CD4-positive, alpha-beta T cell treated with Interferon alpha-2 for 1 hour (primary cell): ENCODE results near the gene PPP2R5C.

Experiments
- DNase-seq, 2 donors: peaks; one replicate each; pipeline ENCODE4 v3.0.0-alpha.2; 2020 to 2022

Gene PPP2R5C

DNA sequence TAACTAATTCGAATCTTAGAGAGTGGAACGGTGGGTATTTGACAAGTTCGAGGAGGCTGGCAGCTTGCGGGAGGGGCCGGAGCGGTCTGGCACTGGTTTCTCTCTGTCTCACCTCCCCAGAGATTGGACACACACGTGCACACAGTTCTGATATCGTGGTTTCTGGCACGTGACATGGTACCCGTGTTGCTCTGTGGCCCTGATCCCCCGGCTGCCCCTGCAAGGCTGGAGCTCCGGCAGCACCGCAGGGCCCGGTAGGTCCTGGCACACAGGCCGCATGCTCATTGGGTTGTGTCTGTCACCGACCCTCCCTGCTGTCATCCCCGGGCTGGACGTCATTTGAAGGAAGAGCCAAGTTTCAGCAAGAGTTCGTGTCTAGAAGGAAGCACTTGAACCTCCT lies 82.7 kb downstream of the PPP2R5C start:
- no peak for DNase-seq

DNA sequence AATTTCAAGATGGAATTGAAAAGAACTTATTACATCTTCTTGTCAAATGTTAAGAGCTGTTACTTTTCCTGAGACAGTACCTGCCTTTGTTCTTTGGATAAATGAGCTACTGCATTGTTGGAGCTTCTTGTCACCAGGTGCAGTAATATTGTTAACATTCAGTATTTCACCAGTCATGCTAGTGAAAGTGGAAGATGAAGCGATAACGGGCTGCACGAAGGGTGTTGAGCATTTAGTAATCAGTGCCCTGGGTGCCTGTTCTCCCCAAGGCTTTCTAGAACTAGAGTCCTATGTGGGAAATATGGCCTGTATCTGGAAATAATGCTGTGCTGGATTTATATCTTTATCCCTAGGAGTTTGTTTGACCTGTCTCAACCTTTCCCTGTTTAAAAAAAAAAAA lies 83.2 kb downstream of the PPP2R5C start:
- peak in 1 of 2 donors; percentile 14 for DNase-seq

DNA sequence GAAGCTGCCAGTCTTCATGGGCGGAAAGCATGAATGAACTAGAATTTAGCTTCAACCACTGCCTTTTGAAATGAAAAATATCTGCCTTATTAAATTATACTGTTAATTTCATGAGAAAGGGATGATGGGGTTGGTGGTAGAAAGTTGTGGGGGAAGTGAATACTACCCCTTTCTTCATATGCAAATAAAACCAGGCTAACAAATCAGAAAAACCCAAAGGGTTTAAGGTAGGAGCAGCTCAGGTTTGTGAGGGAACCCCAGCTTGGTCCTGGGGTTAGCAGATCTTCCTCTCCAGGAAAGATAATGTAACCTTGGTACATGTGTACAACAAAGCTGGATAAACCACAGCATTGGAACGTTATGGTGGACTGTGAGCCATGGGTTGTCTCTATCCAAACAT lies 84.0 kb downstream of the PPP2R5C start:
- no peak for DNase-seq

DNA sequence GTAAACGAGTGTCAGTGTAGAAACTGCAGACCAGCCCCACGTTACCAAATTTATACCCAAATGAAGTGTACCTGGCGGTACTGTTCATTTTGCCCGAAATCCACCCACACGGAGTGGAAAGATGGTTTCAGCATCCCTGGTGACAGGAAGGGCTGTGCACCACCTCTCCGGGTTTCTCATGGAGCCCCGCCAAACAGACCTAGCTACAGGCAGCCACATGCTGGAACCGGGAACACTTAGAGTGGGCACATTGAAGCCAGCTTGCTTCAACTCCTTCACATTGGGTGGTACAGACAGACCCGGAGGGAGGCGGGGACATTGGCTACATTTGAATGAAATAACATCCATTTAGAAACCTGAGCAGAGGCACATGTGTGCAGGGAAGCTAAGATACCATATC lies 84.4 kb downstream of the PPP2R5C start:
- no peak for DNase-seq

DNA sequence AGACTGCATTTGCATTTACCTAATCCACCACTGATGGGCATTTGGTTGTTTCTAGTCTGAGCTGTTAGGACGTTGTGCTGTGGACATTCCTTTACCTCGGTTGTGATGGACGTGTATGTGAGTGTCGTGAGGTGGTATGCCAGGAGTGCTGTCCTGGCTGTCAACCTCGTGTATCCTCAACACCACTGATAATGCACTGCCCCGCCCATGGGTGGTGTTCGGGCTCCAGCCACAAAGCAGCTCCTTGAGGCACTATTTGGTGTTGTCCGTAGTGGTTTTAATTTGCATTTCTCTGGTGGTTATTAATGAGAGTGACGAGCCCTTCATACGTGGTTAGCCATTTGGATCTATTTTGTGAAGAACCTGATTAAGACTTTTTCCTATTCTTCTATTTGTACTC lies 87.6 kb downstream of the PPP2R5C start:
- peak in 1 of 2 donors; percentile 7 for DNase-seq

DNA sequence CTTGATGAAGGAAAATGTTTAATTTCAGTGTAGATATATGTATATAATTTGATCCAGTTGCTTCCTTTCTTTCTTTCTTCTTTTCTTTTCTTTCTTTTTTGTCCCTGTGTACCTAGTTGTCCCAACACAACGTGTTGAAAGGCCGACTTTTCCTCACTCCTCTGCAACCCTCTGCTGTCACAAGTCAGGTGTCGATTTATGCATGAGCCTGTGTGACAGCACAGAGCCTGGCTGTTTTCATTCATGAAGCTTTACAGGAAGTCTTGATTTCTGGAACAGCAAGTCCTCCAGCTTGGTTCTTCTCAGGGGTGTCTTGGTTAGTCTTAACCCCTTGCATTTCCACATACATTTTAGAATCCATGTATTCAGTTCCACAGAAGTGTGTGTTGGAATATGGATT lies 88.1 kb downstream of the PPP2R5C start:
- DNase-seq, result peak in 1 of 2 donors; percentile 16

DNA sequence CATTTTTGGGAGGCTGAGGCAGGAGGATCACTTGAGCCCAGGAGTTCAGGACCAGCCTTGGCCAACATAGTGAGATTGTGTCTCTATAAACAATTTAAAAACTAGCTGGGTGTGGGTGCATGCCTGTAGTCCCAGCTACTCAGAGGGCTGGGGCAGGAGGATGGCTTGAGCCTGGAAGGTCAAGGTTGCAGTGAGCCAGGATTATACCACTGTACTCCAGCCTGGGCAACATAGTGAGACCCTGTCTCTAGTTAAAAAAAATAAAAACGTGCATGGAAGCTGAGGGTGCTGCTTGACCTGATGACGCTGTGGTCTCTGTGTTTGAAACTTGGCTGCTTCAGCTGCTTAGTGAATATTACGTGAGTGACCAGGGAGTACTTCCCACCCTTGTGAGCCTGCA lies 89.7 kb downstream of the PPP2R5C start:
- DNase-seq, result no peak

DNA sequence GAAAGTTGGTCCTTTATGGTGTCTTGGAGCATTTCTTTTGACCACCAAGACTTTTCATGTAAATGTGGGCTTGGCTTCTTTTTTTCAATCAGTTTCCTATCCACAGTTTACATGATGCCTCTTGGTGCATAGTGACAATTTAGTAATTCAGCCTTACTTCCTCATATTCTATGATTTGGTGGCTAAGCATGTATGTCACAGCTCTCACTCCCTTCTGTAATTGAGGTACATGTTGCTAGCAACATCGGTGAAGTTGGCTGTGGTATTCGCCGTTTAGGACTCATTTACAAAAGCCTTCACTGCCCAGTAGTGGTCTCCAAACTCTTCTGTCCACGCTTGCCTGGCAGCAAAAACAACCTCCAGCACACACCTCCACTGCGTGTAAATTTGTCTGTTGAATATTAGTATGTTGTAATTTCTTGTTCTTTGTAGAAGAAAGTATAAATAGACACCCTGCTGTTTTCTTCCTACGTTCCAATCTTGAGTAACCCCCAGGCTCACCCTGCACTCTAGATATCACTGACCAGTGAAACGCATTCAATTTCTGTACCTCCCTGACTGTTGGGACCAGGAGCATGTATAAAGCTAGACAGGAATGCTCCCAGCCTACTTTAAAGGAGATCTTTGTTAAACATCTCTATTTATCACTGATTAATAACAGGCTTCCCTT lies 90.4 kb downstream of the PPP2R5C start:
- DNase-seq, result peak in 1 of 2 donors; percentile 8

DNA sequence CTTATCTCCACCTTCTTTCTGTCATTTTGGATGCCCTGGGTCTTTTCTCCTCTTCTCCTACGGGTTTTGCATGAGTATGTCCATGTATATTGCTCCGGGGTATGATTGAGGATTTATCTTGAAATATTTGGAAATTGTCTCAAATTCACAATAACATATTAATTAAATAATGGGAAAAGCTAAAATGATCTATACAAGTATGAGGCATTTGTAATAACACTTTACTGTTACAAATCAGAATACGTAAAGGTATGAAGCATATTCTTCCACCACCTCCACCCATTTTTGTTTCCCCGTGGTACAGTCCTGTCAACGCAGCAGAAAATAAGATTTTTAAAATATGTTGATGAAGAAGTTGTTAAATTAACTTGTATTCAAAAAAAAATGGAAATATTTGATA lies 91.3 kb downstream of the PPP2R5C start:
- no peak for DNase-seq

DNA sequence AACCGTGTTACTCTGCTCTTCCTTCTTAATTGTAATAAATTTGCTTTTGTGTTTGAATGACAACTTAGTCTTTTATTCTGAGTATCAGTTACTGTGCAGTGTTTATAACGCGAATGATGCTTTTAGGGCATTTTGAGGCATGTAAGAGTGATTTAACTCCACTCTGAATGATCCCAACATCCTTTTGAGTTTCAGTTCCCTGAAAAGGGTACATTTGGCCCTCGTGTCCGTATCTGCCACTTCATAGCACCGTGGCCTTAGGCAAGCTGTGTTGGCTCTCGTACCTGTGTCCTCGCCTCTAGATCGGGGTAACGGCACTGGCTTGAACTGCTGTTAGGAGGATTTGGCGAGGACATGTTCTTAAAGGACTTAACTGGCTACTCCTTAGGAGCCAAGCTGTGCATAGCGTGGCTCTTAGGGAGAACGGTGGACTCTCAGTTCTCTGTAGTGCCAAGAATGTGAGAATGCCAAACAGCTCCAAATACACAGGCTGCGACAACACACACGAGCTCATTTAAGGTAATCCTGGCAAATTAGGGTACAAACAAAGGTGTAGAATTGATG lies 92.0 kb downstream of the PPP2R5C start:
- DNase-seq, result no peak

DNA sequence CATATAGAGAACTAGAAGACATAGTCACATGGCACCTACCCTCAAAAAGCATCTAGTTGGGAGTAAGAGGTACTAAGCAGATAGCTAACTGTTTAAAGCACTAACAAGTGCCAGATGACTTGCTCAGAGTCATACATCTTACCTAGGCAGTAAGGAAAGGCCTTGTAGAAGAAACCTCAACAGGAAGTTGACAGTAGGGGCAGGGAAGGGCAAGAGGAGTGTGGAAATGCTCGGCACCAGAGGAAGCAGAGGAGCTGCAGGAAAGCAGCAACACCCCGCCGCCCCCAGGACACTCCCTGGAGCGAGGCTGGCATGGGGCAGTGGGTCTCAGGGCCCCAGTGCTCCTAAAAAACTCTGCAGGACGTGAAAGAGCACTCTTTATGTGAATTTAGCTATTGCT lies 92.9 kb downstream of the PPP2R5C start:
- DNase-seq, result no peak

DNA sequence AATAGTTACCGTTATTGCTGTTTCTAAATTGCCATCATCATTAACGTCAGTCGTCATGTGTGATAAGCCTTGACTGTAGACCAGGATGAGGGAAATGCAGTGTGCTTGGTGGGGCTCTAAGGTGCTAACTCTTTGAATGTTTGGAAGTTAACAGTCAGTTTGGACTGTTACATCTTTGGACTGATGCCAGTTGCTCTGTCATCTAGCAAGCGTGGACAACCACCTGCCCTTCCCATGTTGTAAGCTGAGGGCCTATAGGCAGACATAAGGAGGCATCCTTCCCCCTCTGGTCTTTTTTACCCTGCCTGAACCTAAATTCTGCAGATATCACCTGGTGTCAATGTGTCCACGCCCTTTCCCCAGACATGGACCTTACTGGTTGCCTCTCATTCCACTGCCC lies 94.4 kb downstream of the PPP2R5C start:
- no peak for DNase-seq

DNA sequence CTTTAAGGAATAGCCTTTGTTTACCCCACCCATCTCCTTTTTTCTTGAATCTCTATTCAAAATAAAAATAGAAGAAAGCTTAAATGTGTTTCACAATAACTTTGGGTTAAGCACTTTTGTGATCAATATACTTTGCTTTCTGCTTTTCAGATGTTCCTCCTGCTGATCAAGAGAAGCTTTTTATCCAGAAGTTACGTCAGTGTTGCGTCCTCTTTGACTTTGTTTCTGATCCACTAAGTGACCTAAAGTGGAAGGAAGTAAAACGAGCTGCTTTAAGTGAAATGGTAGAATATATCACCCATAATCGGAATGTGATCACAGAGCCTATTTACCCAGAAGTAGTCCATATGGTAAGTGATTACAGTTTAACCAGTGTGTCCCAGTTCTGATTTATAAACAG lies 95.0 kb downstream of the PPP2R5C start:
- no peak for DNase-seq

DNA sequence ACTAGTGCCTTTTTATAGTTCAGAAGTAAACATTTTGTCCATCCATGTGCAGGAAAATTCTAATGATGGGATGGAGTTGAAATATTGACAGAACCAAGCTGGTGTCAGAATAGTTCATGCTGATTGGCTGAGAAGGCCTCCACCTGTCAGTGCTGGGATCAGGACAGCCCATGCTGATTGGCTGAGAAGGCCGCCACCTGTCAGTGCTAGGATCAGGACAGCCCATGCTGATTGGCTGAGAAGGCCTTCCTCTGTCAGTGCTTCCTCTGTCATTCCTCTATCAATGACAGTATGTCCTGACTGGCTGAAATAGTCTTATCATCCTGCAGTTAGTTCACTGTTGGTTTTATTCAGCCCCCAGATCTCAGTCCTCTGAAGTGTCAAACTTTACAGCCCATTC lies 95.7 kb downstream of the PPP2R5C start:
- DNase-seq, result no peak

DNA sequence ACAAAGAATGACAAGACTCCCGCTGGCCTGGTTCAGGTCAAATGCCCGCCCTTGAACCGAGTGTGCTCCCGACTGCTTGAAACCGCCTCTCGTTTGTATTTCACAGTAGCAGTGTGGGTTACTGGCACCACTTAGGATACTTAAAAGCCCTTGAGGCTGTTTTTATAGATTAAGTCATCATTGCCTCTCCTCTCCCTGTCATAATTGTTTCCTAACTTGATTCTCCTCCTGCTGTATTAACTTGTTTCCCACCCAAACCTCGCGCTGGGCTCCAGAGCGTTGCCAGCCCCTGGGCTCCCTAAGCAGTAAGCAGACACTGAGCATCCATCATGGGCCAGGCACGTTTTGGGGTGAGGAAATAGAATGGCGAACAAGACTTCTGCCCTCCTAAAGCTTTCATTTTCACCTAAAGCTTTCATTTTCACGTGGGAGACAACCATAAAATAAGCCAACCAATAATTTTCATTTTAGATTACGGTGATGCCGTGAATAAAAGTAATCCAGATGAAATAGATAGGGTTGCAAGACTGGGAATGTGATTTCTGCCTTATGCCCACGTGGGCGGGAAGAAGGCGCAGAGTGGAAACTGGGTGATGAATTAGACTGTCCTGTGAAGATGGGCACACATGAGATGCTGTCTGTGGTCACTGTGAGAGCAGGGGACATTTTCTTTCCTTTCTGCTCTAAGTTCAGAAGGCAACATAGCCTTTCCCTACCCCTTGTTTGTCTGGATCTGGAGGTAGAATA lies 97.5 kb downstream of the PPP2R5C start:
- DNase-seq, result no peak

DNA sequence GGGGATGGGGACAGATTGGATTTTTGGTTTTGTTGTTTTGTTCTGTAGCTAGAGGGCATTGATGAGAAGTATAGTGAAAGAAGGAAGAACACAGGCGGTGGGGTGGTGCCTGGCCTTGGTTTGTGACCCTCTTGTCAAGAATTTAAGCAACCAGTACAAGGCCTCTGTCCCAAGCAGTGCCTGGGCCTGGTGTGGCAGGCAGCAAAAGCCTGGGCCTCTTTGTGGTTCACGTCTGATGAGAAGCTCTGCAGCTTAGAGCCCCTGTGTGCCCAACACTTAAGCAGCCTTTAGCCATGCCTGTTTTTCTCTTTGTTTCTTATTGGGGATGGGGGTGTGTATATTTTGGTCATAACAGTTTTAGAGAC lies 98.0 kb downstream of the PPP2R5C start:
- DNase-seq, result no peak

DNA sequence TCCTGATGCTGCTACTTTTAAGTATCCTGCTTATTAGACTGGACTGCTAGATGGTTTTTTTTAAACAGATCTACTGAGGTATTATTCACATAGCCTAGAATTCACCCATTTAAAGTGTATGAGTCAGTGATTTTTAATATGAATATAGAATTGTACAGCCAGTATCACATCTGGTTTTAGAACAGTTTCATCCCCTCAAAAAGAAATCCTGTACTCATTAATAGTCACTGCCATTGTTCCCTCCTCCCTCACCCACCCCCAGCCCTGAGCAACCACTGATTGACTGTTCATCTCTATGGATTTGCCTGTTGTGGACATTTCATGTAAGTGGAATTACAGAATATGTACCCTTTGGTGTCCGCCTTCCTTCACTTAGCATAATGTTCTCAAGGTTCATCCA lies 98.4 kb downstream of the PPP2R5C start:
- DNase-seq, result no peak

DNA sequence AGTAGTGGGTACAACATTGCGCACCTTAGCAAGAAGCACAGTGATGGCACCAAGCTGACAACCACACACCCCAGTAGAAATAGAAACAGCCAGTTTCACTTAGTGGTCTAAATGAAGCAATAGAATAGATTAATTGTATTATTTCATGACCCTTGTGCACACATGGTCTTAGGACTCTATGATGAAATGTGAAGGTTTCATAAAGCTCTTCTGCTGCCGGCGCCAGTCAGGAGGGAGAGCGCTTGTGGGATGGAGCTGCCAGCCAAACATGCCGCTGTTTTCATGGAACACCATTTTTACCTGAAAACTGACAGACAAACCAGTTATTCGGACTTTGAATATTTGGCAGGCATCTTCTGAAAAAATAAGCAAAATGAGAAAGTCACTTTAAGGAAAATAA lies 100.0 kb downstream of the PPP2R5C start:
- DNase-seq, result no peak

DNA sequence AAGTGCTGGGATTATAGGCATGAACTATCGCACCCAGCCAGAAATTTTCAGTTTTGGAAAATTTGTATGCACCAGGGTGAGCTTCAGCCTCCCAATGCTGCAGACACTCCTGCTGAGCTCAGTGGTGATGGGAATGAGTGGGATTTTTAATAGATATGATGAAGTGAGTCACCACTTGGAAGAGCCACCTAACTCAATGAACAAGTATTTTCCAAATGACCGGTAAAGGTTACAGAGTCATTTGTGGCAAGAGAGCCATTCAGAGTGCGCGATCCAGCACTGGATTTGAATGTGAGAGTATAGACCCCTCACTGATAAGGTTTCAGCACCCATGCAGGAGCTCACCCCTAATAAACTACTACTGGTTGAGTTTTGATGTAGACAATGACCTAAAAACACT lies 100.7 kb downstream of the PPP2R5C start:
- no peak for DNase-seq

DNA sequence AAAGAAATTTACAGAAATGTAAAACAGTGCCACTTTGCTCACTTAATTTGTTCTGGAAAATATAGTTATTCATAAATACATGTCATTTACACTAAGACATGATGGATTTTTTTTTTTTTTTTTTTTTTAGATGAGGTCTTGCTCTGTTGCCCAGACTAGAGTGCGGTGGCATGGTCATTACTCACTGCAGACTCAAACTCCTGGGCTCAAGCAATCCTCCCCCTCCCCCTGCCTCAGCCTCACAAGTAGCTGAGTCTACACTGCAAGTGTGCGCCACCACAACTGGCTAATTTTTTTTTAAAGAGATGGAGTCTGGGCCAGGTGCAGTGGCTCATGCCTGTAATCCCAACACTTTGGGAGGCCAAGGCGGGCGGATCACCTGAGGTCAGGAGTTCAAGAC lies 101.2 kb downstream of the PPP2R5C start:
- no peak for DNase-seq

DNA sequence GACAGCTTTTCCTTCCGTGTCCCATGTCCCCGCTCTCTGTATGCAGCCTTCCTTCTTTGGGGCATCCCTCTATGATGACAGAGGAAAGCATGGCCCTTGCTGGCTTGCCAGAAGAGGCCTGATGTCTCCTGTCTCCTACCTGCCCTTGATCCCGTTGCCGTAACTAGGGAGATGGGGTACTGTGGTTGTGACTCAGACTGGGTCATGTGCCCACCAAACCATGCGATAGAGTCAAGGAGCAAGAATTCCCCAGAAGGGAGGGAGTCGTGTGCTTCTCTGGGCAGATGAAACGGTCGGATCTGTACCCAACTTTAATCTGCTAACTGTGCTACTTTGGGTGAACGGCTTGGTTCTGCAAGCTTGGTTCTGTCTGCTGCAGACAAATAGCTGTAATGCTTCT lies 103.8 kb downstream of the PPP2R5C start:
- DNase-seq, result no peak

DNA sequence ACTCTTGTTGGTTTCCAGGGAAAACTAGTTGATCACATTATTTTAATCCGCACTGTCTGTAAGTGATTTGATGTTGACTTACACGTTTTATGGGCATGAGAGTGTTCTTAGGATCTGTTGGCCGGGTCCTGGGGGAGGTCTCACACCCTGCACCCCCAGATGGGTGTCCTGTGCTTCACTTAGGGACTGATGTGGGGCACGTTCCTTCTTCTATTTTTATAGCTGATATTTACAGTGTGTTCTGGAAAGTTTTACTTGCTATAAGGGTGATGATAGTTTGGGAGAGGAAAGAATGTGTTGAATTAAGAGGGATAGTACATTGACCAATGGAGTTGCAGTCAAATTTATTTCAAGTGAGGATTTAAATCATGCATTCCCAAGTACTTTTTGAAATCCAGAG lies 106.3 kb downstream of the PPP2R5C start:
- DNase-seq, result no peak

DNA sequence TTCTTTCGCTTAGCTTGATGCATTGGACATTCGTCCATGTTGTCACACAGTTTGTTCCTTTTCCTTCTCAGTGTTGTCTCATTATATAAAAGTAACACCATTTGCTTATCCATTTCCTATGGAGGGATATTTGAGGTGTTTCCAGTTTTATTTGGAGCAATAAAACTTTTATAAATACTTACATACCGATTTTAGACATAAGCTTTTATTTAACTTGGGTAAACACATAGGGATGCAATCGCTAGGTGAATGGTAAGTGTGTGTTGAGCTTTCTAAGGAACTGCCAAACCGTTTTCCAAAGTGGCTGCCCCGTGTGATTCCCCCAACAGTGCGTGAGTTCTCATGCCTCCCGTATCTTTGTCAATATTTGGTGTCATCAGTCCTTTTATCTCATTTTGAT lies 107.7 kb downstream of the PPP2R5C start:
- no peak for DNase-seq

DNA sequence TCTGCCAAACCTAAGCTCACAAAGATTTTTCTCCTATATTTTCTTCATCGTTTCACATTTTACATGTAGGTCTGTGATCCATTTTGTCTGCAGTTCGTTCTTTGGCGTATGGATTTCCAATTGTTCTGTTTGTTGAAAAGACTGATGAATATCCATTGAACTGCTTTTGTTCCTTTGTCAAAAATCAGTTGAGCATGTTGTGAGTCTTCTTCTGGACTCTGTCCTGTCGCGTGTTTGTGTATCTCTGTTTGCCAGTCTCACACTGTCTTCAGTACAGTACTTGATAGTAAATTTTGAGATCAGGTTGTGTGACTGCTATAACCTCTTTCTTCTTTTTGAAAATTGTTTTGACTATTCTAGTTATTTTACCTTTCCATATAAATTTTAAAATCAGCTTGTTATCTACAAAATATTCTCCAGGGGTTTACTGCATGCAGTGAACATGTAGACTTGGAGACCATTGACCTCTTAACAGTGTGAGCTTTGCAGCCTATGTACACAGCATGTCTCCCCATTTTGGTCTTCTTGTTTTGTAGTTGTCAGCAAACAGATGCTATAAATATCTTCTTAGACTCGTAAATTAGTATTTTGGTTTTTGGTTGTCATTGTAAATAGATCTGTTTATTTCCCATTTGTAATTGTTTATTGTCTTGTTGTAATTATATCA lies 108.9 kb downstream of the PPP2R5C start:
- no peak for DNase-seq
